Activated CD4-positive, alpha-beta memory T cell treated with anti-CD3 and anti-CD28 coated beads, Interleukin-2, amount 10 ng/mL, durations not matched to agents 7 days and 5 days (primary cell): ENCODE measurements around the gene ARHGEF38. TPM values are rescaled to one million over a fixed set of nuclear protein-coding genes. Genes with fewer than 3 reads are reported as not detected.

ENCODE experiments used
- CTCF ChIA-PET: fragments of 350-600 bp; sonication (Branson Sonifier 250); formaldehyde crosslinking; loops from one replicate; lab custom pipeline; 2021; ENCODE audit warnings: antibody characterized with exemption, inconsistent platforms; lab: Charles Lee
- POLR2A ChIA-PET: fragments of 350-600 bp; sonication (Branson Sonifier 250); formaldehyde crosslinking; loops from one replicate; lab custom pipeline; 2021; ENCODE audit warnings: antibody characterized with exemption; lab: Charles Lee
- DNase-seq: peaks from one replicate; pipeline ENCODE4 v3.0.0-alpha.2; 2020
- H3K27ac Mint-ChIP-seq: one replicate; pipeline ENCODE4 v1.8.0; 2021; ENCODE audit warnings: mild to moderate bottlenecking, mixed read lengths
- H3K27me3 Mint-ChIP-seq: one replicate; pipeline ENCODE4 v1.8.0; 2021; ENCODE audit warnings: mixed read lengths
- H3K36me3 Mint-ChIP-seq: one replicate; pipeline ENCODE4 v1.8.0; 2021; ENCODE audit warnings: low read depth, mixed read lengths
- H3K4me1 Mint-ChIP-seq: one replicate; pipeline ENCODE4 v1.8.0; 2021; ENCODE audit warnings: mixed read lengths
- H3K4me3 Mint-ChIP-seq: one replicate; pipeline ENCODE4 v1.8.0; 2021; ENCODE audit warnings: mild to moderate bottlenecking, mixed read lengths
- H3K9me3 Mint-ChIP-seq: one replicate; pipeline ENCODE4 v1.8.0; 2021; ENCODE audit warnings: mixed read lengths
- total RNA-seq, 2 experiments: library from RNA; stranded (reverse); gene quantifications; one replicate each; pipeline ENCODE4 v1.2.3, GENCODE V29; 2021

Gene ARHGEF38
- total RNA-seq, 2 experiments from 2014 or later = not detected

DNA sequence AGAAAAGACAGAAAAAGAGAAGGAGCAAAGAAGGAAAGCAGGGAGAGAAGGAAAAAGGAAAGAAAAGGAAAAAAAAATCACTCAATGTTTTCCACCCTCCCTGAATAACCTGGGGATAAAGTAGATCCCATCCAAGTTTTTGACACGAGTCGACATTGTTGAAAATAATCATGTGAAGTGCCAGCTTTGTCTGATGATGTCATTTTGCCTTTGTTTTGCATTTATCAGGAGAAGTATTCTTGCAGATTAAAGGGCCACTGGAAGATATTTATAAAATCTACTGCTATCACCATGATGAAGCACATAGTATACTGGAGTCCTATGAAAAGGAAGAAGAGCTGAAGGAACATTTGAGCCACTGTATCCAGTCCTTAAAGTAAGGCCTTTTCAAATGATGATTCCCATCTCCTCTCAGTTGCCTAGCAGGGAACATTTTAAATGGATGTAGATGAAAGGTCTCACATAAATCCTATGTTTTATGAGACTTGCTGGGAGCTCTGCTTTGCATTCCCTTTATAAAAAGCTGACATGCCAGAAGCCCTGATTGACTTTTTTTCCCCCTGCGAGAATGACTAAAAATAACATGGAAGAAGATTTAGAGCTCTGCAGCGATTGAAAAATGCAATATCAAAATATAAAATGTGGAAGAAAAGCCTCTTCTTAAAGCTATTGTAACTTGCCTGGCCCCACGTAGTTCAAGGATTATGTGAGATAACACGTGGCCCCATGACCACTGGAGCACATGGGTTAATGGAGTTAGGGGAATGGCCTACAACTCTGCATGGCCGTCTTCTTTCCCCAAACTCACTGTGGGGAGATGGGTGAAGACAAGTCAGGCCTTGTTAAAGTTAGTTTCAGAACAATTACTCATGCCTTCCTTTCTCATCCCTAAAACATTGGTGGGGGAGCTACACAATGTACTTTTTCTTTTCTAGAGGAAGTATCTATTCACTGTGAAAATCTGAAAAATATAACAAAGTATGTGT is 78.5 kb downstream of the ARHGEF38 start:
- no peak for DNase-seq
- peaks cover 14% of the 10 kb centered on the region for H3K27me3 Mint-ChIP-seq
- H3K9me3 Mint-ChIP-seq = no peaks in the 10 kb centered on the region
- CTCF ChIA-PET = interaction anchor here (1.1 kb wide), 1 partner anchor 9 kb away, joined by 3 read pairs; no protein-coding TSS in a partner anchor
- POLR2A ChIA-PET = no interaction called here
- no peak overlapping the region for H3K4me3 Mint-ChIP-seq
- no peaks in the 10 kb centered on the region for H3K36me3 Mint-ChIP-seq
- no peaks in the 10 kb centered on the region for H3K4me1 Mint-ChIP-seq
- no peak overlapping the region for H3K27ac Mint-ChIP-seq

DNA sequence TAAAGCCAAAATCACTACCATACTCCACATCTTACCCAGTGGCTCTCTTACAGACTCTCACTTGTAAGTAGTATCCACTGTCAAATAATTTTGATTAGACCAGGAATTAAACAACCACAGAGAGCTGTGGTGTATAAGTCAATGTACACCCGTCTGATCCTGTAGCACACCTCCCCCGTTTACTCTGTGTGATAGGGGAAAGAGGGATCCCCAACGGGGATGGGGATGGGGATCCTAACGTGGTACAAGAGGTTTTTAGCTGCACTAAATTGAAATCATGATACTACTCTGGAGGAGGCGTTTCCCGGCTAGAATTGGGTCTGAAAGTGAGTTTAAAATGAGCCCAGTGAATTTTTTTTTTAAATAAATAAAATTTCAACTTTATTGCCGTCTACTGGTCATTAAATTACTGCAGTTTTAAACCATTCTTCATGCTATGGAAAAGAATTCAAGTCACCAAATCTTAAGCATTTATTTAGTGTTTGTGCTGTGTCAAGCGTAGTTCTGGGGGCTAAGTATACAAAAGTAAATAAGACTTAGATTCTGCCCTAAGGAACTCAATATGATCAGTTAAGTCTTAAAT is 79.5 kb downstream of the ARHGEF38 start:
- H3K4me3 Mint-ChIP-seq = no peak overlapping the region
- no peak overlapping the region for H3K27ac Mint-ChIP-seq
- POLR2A ChIA-PET = no interaction called here

DNA sequence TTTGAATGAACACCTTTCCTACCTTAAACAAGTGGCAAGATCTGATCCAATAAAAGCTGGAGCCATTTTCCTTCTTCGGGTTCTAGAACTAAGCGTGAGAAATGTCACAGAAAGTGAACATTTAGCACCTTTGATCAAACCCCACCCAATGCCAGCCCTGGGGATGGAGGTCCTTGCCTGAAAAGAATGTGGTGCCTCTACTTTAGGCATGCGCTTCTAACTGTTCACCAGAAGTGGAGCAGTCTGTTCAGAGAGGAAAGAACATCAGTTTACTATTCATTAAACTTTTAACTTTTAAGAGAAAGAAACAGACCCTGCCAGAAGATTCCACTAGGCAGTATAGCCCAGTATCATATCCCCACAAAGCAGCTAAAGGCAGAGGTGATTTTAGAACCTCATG is 80.2 kb downstream of the ARHGEF38 start:
- H3K4me1 Mint-ChIP-seq = no peaks in the 10 kb centered on the region
- POLR2A ChIA-PET = no interaction called here

More for the DNA sequence above, 79.5 kb downstream of the ARHGEF38 start:
- no peaks in the 10 kb centered on the region for H3K4me1 Mint-ChIP-seq
- no peaks in the 10 kb centered on the region for H3K9me3 Mint-ChIP-seq
- peaks cover 11% of the 10 kb centered on the region for H3K27me3 Mint-ChIP-seq
- CTCF ChIA-PET = no interaction called here
- DNase-seq = no peak
- H3K36me3 Mint-ChIP-seq = no peaks in the 10 kb centered on the region

DNA sequence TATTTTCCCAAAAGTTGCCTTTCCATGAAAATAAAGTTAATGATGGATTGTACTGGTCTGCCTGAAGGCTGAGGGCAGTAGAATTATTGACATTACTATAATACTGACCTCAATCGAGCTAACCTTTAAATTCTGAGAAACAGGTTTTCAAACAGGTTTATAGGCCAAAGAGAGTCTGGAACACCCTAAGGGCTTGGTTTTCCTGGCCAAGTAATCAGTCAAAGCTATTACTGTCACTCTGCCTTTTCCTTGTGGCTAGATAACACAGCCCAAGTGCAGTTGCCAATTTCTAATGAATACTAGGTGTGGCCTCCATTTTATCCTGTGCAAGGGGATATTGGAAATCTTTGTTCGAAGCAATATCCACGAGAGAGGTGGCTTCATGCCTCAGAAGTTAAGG is 80.8 kb downstream of the ARHGEF38 start:
- Mint-ChIP-seq H3K4me1 (no peaks in the 10 kb centered on the region), H3K9me3 (no peaks in the 10 kb centered on the region), H3K4me3 (no peak overlapping the region), H3K27ac (no peak overlapping the region), H3K36me3 (no peaks in the 10 kb centered on the region), H3K27me3 (peaks cover 14% of the 10 kb centered on the region)
- ChIA-PET POLR2A (no interaction called here), CTCF (interaction anchor here (0.6 kb wide), 1 partner anchor 190 kb away, joined by 3 read pairs; no protein-coding TSS in a partner anchor)
- no peak for DNase-seq

More for the DNA sequence above, 80.2 kb downstream of the ARHGEF38 start:
- no peaks in the 10 kb centered on the region for H3K9me3 Mint-ChIP-seq
- H3K4me3 Mint-ChIP-seq = no peak overlapping the region
- no peak for DNase-seq
- peaks cover 14% of the 10 kb centered on the region for H3K27me3 Mint-ChIP-seq
- no peak overlapping the region for H3K27ac Mint-ChIP-seq
- CTCF ChIA-PET = interaction anchor here (0.6 kb wide), 1 partner anchor 191 kb away, joined by 3 read pairs; no protein-coding TSS in a partner anchor
- no peaks in the 10 kb centered on the region for H3K36me3 Mint-ChIP-seq

DNA sequence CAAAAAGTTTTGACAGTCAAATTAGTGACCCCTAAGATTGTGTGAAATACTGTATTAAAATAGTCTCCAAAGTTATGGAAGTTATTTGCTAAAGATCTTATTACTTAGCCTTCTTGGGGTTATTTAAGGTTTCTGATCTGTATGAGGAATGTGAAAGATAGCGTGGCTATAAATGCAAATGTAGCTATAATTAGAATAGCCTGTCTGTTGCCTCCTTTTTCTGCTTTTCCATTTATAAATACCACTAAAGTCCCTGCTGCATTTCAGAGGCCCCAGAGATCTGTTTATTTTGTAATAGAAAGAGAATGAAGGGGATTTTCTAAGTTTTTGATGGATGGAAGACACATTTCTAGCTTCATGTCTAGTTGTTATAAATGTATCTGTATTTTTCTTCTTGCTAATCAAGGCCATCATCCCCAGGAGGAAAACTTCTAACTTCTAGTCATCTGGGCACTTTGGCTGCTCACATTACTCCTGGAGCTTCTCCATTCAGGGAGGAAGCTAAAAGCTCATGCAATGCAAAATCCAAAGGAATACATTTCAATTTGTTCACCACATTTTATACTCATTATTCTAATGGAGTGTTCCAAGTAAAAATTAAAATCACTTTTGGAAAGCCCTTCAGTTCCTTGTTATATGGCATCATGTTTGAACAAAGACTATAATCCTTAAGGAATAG is 82.1 kb downstream of the ARHGEF38 start:
- ChIA-PET POLR2A (no interaction called here), CTCF (no interaction called here)
- Mint-ChIP-seq H3K9me3 (no peaks in the 10 kb centered on the region), H3K27ac (no peak overlapping the region), H3K4me1 (no peaks in the 10 kb centered on the region), H3K36me3 (no peaks in the 10 kb centered on the region), H3K27me3 (peaks cover 9% of the 10 kb centered on the region), H3K4me3 (no peak overlapping the region)
- DNase-seq = no peak

DNA sequence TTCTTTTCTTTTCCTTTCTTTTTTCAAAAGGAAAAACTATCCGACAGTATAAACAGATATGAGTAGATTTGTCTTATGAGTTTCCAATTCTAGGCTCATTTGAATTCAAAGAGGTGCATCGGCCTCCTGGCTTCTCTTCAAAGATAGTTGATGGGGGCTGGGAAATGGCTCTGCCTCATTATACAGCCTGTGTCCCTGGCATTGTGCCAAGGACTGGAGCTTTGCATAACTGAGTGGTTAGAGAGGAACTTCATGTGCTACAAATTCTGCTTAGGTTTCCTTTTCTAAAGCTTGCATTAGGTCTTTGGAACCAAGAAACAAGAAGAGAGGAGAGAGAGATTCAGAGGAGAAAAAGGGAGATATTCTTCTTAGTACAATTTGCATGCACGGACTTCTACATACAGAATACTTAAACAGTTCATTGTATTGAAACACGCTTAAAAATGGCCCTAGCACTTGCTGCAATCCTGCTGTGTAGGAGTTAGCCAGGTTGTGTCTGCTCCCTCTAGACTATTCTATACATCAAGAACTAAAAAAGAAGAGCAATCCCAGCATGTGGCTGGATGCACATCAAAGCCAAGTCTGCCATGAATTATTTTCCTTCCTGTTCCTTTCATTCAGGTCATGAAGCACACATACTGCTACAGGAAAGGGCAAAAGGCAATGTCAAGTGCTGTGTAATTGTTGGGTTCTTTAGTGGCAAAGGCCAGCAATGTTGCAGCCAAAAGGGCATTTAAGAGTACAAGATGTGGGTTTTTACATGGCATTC is 85.2 kb downstream of the ARHGEF38 start:
- CTCF ChIA-PET = no interaction called here
- Mint-ChIP-seq H3K9me3 (no peaks in the 10 kb centered on the region), H3K27me3 (peaks cover 14% of the 10 kb centered on the region), H3K27ac (no peak overlapping the region), H3K4me1 (no peaks in the 10 kb centered on the region), H3K36me3 (no peaks in the 10 kb centered on the region), H3K4me3 (no peak overlapping the region)
- no peak for DNase-seq
- POLR2A ChIA-PET = no interaction called here

DNA sequence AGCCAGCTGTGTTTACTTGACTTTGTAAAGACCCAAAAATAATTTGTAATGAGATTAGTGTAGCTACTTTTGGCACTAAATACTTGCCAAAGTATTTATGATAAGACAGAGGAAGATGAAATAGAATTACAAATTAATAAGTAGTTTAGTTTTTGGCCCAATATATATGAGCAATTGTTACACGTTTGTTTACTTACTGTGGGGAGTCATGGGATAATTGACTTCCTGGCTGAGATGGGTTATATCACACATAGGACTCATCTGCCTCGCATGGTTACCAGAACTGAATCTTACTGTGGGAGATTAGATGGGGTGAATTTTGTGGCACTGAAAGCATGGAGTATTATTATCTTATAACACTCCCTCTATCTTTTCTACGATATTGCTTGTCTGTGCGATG is 89.4 kb downstream of the ARHGEF38 start:
- Mint-ChIP-seq H3K9me3 (no peaks in the 10 kb centered on the region), H3K27me3 (peaks cover 15% of the 10 kb centered on the region), H3K36me3 (no peaks in the 10 kb centered on the region), H3K4me1 (no peaks in the 10 kb centered on the region), H3K27ac (no peak overlapping the region), H3K4me3 (no peak overlapping the region)
- no peak for DNase-seq
- POLR2A ChIA-PET = no interaction called here
- CTCF ChIA-PET = no interaction called here

DNA sequence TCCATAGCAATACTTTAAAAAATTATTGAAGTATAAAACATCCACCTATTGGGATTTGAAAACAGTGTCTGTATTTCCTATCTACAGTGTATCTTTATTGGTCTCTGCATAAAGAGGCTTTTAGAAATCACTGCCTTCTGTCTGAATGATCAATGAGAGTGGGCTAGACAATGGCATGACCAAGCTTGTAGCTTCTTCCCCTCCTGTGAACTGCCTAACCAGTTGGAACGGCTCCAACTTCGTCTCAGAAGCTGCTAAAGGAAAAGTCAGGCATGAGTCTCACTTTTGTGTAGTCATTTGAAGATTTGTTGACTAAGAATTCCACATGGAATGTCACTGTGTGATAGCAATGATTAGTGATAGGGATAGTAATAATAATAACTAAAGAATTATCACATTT is 91.8 kb downstream of the ARHGEF38 start:
- no peak overlapping the region for H3K4me3 Mint-ChIP-seq
- no peak for DNase-seq
- CTCF ChIA-PET = no interaction called here
- H3K9me3 Mint-ChIP-seq = no peaks in the 10 kb centered on the region
- H3K27me3 Mint-ChIP-seq = peaks cover 17% of the 10 kb centered on the region
- H3K4me1 Mint-ChIP-seq = no peaks in the 10 kb centered on the region
- no peak overlapping the region for H3K27ac Mint-ChIP-seq
- no peaks in the 10 kb centered on the region for H3K36me3 Mint-ChIP-seq
- POLR2A ChIA-PET = no interaction called here

DNA sequence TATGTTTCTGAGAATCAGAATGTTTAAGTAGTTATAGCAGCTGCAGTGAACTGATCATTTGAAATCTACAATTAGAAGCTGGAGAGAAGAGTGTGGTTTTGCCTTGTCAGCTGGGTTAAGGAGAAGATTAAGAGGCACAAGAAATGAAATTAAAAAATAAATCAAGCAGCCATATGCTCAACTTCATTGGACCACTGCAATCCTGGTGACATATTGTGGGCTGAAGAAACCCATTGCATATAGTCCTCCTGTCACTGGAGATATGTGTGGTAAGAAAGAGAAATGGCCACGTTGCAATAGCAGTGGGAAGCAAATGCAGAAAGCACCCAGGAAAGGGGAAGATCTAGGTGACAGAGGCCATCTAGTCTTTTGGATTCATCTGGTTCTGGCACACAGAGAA is 93.0 kb downstream of the ARHGEF38 start:
- Mint-ChIP-seq H3K36me3 (no peaks in the 10 kb centered on the region), H3K4me1 (no peaks in the 10 kb centered on the region), H3K4me3 (no peak overlapping the region), H3K27ac (no peak overlapping the region), H3K27me3 (peaks cover 21% of the 10 kb centered on the region), H3K9me3 (no peaks in the 10 kb centered on the region)
- CTCF ChIA-PET = no interaction called here
- DNase-seq = no peak
- POLR2A ChIA-PET = no interaction called here

DNA sequence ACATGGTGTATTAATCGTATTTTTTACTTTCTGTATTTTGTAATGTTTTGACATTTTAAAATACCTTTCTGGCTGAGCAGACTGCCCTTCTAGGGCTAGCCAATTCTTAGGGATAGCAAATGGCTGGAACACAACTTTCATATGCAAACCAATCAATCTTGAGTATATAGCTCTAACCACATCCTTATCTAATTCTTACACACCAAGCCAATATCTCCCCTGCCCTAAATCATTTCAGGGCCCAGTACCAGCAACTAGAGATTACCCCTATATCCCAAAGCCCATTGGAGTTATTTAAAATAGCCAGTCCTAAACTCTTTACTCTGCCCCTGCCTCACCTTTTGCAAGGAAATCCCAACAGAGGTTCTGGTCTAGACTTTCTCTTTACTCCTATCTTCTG is 97.8 kb downstream of the ARHGEF38 start:
- Mint-ChIP-seq H3K36me3 (no peaks in the 10 kb centered on the region), H3K9me3 (no peaks in the 10 kb centered on the region), H3K27me3 (peaks cover 23% of the 10 kb centered on the region), H3K27ac (no peak overlapping the region), H3K4me1 (no peaks in the 10 kb centered on the region), H3K4me3 (no peak overlapping the region)
- DNase-seq = no peak
- CTCF ChIA-PET = no interaction called here
- POLR2A ChIA-PET = no interaction called here

DNA sequence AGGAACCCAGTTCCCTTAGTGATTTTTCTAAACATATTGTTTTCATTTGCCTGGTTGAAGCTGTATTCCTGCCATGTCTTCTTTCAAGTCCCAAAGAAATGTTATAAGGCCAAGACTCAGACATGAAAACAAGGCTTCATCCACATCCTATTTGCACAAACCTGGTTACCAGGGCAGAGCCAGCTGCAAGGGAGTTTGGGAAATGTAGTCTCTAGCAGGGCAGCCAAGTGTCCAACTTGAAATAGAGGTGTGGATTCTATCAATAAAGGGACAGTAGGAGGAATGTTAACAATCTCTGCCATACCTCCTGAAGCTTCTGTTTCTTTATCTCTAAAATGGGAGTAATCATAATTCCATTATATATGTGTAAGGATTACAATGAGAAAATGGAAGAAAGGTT is 99.5 kb downstream of the ARHGEF38 start:
- POLR2A ChIA-PET = no interaction called here
- DNase-seq = no peak
- no peaks in the 10 kb centered on the region for H3K36me3 Mint-ChIP-seq
- no peaks in the 10 kb centered on the region for H3K4me1 Mint-ChIP-seq
- CTCF ChIA-PET = no interaction called here
- H3K4me3 Mint-ChIP-seq = no peak overlapping the region
- H3K27ac Mint-ChIP-seq = no peak overlapping the region
- H3K27me3 Mint-ChIP-seq = peaks cover 25% of the 10 kb centered on the region
- H3K9me3 Mint-ChIP-seq = no peaks in the 10 kb centered on the region

DNA sequence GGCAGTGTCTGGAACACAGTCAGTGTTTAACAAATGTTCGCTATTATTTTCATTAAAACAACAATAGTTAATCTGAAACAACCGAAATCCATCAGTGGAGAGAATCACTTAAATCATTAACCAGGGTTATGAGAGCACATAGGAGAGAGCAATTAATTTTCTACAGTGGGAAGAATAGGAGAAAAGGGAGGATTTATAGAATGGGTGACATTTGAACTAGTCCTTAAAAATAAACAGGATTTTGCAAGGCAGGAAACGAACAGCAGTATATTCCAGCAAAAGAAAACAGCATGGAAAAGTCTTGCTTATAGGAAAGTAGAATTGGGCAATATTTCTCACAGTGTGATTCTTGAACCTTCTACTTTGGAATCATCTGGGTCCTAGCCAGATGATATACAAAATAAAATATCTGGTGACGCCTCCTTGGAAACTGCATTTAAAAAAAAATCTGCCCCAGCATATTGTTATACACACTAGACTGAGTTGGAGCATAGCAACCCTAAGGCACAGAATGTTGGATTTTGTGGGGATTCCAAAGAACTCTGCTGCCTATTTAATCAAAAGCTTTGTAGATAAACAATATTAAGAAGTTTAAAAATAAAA is 100.0 kb downstream of the ARHGEF38 start:
- ChIA-PET CTCF (no interaction called here), POLR2A (no interaction called here)
- no peak for DNase-seq
- H3K9me3 Mint-ChIP-seq = no peaks in the 10 kb centered on the region
- no peak overlapping the region for H3K27ac Mint-ChIP-seq
- no peaks in the 10 kb centered on the region for H3K36me3 Mint-ChIP-seq
- H3K27me3 Mint-ChIP-seq = peaks cover 23% of the 10 kb centered on the region
- H3K4me3 Mint-ChIP-seq = no peak overlapping the region
- no peaks in the 10 kb centered on the region for H3K4me1 Mint-ChIP-seq
